Measurements from ENCODE around the gene ZNF558. TPM values are rescaled to one million over a fixed set of nuclear protein-coding genes. Genes with fewer than 3 reads are reported as not detected.
A peak's percentile ranks its signal among the peaks of the same experiment; 100 is the strongest.

The ZNF558 gene
- 15.2 to 18.4 TPM (median 15.5 TPM) in 3 replicates for total RNA-seq
- long read RNA-seq, full-length matches to known transcripts: 7 of 31 reads
- long read RNA-seq, partial matches to known transcripts: 0 of 31 reads
- long read RNA-seq, other reads (novel, unspliced or antisense): 24 of 31 reads

GRCh38 chr19:8832132-8833021 lies at the start of gene ZNF558, which contains the start of gene MBD3L1:
TSS of gene ZNF558 (minus strand) at chr19:8832304. CDS start at chr19:8822659, 9,645 bp downstream.
TSS of gene MBD3L1 (plus strand) at chr19:8832377. CDS start at chr19:8842679, 10,302 bp downstream.
- H3K9me3 Mint-ChIP-seq (ENCODE audit: low read depth): peaks cover 9% of the 10 kb centered on the region
- DNase-seq (ENCODE audit: low spot score): peak; percentile 99
- TF ChIP-seq CTCF (IDR thresholded peaks at IDR 0.05): peak; percentile 63
- peaks cover 2% of the 10 kb centered on the region for H3K36me3 Mint-ChIP-seq (ENCODE audit: low read depth)
- H3K27me3 Mint-ChIP-seq (ENCODE audit: low read depth): no peaks in the 10 kb centered on the region
- H3K4me3 Mint-ChIP-seq (ENCODE audit: unreplicated experiment): peak within 1 kb of the TSS; percentile 77
- H3K4me1 Mint-ChIP-seq (ENCODE audit: low read depth): peaks cover 8% of the 10 kb centered on the region
- peak within 1 kb of the TSS; percentile 85 for H3K27ac Mint-ChIP-seq (ENCODE audit: unreplicated experiment)

GRCh38 chr19:8881512-8881911 lies 49.4 kb upstream of the ZNF558 start:
- TF ChIP-seq CTCF (IDR thresholded peaks at IDR 0.05): no peak

GRCh38 chr19:8880868-8881488 lies 48.9 kb upstream of the ZNF558 start:
- no peak for DNase-seq (ENCODE audit: low spot score)
- no peaks in the 10 kb centered on the region for H3K36me3 Mint-ChIP-seq (ENCODE audit: low read depth)
- no peak overlapping the region for H3K4me3 Mint-ChIP-seq (ENCODE audit: unreplicated experiment)

More at GRCh38 chr19:8881512-8881911, 49.4 kb upstream of the ZNF558 start:
- Mint-ChIP-seq H3K27me3 (ENCODE audit: low read depth) (no peaks in the 10 kb centered on the region), H3K36me3 (ENCODE audit: low read depth) (no peaks in the 10 kb centered on the region), H3K4me1 (ENCODE audit: low read depth) (no peaks in the 10 kb centered on the region), H3K4me3 (ENCODE audit: unreplicated experiment) (no peak overlapping the region), H3K9me3 (ENCODE audit: low read depth) (peaks cover 50% of the 10 kb centered on the region), H3K27ac (ENCODE audit: unreplicated experiment) (no peak overlapping the region)
- no peak for DNase-seq (ENCODE audit: low spot score)

GRCh38 chr19:8877854-8878705 lies 46.0 kb upstream of the ZNF558 start:
- H3K27ac Mint-ChIP-seq (ENCODE audit: unreplicated experiment): no peak overlapping the region
- TF ChIP-seq CTCF (IDR thresholded peaks at IDR 0.05): no peak
- no peaks in the 10 kb centered on the region for H3K4me1 Mint-ChIP-seq (ENCODE audit: low read depth)
- no peak for DNase-seq (ENCODE audit: low spot score)
- H3K4me3 Mint-ChIP-seq (ENCODE audit: unreplicated experiment): no peak overlapping the region
- H3K36me3 Mint-ChIP-seq (ENCODE audit: low read depth): no peaks in the 10 kb centered on the region
- peaks cover 58% of the 10 kb centered on the region for H3K9me3 Mint-ChIP-seq (ENCODE audit: low read depth)
- no peaks in the 10 kb centered on the region for H3K27me3 Mint-ChIP-seq (ENCODE audit: low read depth)

More at GRCh38 chr19:8880868-8881488, 48.9 kb upstream of the ZNF558 start:
- no peak for TF ChIP-seq CTCF (IDR thresholded peaks at IDR 0.05)
- Mint-ChIP-seq H3K27ac (ENCODE audit: unreplicated experiment) (no peak overlapping the region), H3K4me1 (ENCODE audit: low read depth) (no peaks in the 10 kb centered on the region), H3K27me3 (ENCODE audit: low read depth) (no peaks in the 10 kb centered on the region), H3K9me3 (ENCODE audit: low read depth) (peaks cover 50% of the 10 kb centered on the region)

All from chondrocyte (in vitro differentiated cells).